Cardiac fibroblast (primary cell): Measurements from ENCODE around the gene HIPK4.
A peak's percentile ranks its signal among the peaks of the same experiment; 100 is the strongest.

ENCODE experiments used
- DNase-seq, 2 donors: peaks; one replicate each; pipeline versions ENCODE4 v3.0.0 to v3.0.0-alpha.2; 2010; ENCODE audit warnings: low read depth in 2 of 2
- H3K4me3 ChIP-seq, 2 donors: replicated peaks in 1 of 2; 1 replicate in 1 of 2; 2 replicates in 1 of 2; pipeline ENCODE4 v1.5.1; 2011; ENCODE audit warnings: low read depth in 2 of 2, low read length in 2 of 2, mild to moderate bottlenecking in 2 of 2, moderate library complexity in 1 of 2
- CTCF ChIP-seq: IDR thresholded peaks from one replicate; pipeline ENCODE4 v1.5.1; 2011; ENCODE audit warnings: low read depth, mild to moderate bottlenecking, low read length, inconsistent platforms

HIPK4 gene

DNA sequence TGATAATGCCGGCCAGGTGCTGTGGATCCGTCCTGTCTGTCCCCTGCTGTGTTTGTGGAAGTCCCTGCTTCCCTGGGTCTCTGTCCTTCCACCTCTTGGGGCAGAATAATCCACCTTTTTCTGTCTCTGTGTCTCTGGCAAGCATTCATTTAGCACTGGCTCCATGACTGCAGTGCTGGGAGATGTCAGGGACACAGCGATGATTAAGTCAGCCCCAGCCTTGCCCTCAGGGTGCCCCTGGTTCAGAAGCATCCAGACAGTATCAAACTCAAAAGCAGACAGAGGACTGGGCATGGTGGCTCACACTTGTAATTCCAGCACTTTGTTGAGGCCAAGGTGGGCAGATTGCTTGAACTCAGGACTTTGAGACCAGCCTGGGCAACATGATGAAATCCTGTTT is 1.5 kb downstream of the HIPK4 start:
- H3K4me3 ChIP-seq: no peak overlapping the region
- TF ChIP-seq CTCF: no peak
- DNase-seq: no peak

GRCh38 chr19:40387155-40387554 is 2.8 kb downstream of the HIPK4 start:
- TF ChIP-seq CTCF: no peak
- no peak for DNase-seq
- H3K4me3 ChIP-seq: no peak overlapping the region

DNA sequence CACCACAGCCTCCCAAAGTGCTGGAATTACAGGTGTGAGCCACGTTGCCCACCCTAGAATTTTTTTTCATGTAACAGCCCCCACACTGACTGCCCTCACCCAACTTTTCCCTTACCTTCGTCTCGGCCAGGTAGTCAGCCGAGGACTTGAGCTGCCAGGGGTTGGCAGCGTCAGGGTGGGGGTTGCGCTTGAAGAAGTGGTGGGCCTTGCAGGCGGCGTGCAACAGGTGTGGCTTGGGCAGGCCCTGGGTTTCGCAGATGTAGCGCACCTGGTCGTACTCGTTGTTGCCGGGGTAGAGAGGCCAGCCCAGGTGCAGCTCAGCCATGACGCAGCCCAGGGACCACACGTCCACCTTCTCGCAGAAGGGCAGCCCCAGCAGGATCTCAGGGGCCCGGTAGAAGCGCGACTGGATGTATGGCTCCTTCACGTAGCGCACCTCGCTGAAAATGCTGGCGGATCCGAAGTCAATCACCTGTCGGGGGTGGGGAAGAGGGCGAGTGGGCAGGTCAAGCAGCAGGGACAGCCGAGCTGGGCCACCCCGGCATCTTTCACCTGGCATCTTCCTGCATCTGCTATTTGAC is 6.2 kb downstream of the HIPK4 start:
- no peak overlapping the region for H3K4me3 ChIP-seq
- no peak for TF ChIP-seq CTCF
- no peak for DNase-seq

GRCh38 chr19:40381321-40381720 is 8.7 kb downstream of the HIPK4 start:
- no peak overlapping the region for H3K4me3 ChIP-seq
- TF ChIP-seq CTCF: peak; percentile 6
- no peak for DNase-seq

GRCh38 chr19:40380199-40381037 is 9.6 kb downstream of the HIPK4 start:
- H3K4me3 ChIP-seq: no peak overlapping the region
- DNase-seq: no peak
- TF ChIP-seq CTCF: no peak

DNA sequence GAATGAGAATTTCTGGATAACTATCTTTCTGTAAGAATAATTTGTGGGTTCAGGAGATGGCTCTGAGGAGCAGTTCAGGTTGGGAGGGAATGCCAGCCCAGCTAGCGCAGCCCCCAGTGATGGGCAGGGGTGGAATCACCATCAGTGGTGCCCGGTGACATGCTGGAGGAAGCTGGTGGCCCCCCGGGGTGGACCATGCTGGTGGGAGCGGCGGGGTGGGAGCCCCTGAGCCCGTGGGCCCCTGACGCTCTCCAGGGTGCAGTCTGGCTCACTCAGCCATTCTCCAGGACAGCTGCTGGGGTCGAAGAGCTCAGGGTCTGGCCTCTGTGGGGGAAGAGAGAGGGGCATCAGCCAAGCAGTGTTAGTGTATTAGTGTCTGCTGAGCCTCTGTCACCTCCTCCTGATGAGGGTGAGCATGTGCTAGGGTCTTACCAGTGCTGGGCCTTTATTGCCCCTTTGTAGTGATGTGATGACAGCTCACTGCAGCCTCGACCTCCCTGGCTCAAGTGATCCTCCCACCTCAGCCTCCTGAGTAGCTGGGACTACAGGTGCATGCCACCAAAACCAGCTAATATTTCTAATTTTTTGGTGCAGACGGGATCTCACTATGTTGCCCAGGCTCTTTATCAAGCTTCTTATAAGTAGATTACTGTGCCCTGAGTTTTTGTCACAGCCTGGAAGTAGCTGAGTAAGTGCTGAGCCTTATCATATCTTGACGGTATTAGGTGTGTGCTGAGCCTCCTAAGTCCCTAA is 10.4 kb downstream of the HIPK4 start:
- TF ChIP-seq CTCF: no peak
- no peak overlapping the region for H3K4me3 ChIP-seq

More for the DNA sequence above, 10.4 kb downstream of the HIPK4 start:
- no peak for DNase-seq
